Measurements from ENCODE around the gene BRIX1. TPM values are rescaled to one million over a fixed set of nuclear protein-coding genes. Genes with fewer than 3 reads are reported as not detected.

Gene BRIX1, protein sequence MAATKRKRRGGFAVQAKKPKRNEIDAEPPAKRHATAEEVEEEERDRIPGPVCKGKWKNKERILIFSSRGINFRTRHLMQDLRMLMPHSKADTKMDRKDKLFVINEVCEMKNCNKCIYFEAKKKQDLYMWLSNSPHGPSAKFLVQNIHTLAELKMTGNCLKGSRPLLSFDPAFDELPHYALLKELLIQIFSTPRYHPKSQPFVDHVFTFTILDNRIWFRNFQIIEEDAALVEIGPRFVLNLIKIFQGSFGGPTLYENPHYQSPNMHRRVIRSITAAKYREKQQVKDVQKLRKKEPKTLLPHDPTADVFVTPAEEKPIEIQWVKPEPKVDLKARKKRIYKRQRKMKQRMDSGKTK
- 10 to 100 TPM in 3 of 4 donors, 1 to 10 TPM in 1; 9.4 to 28.7 (median 18.1) TPM for polyA plus RNA-seq
- long read RNA-seq, donor 1, transcript BRIX1-201 (10 exons, 1,926 nt) = major isoform, 30 of 66 reads
- long read RNA-seq, donor 1, partial matches to known transcripts = 18 of 66 reads
- long read RNA-seq, donor 1, other reads (novel, unspliced or antisense) = 17 of 66 reads
- long read RNA-seq, donor 2, transcript BRIX1-201 (10 exons, 1,926 nt) = major isoform, 8 of 8 reads
- long read RNA-seq, donor 2, partial matches to known transcripts = 0 of 8 reads
- long read RNA-seq, donor 2, other reads (novel, unspliced or antisense) = 0 of 8 reads
- long read RNA-seq, donor 3, transcript BRIX1-204 (6 exons, 1,161 nt) = minor isoform, 5 of 12 reads
- long read RNA-seq, donor 3, transcript BRIX1-201 (10 exons, 1,926 nt) = major isoform, 6 of 12 reads
- long read RNA-seq, donor 3, partial matches to known transcripts = 0 of 12 reads
- long read RNA-seq, donor 3, other reads (novel, unspliced or antisense) = 0 of 12 reads
- long read RNA-seq, donor 4 = 0 reads
- long read RNA-seq, donor 5, transcript BRIX1-201 (10 exons, 1,926 nt) = major isoform, 5 of 6 reads
- long read RNA-seq, donor 5, partial matches to known transcripts = 0 of 6 reads
- long read RNA-seq, donor 5, other reads (novel, unspliced or antisense) = 0 of 6 reads
- long read RNA-seq, donor 6, partial matches to known transcripts = 0 of 4 reads
- long read RNA-seq, donor 6, other reads (novel, unspliced or antisense) = 0 of 4 reads
- long read RNA-seq, donor 7, transcript BRIX1-201 (10 exons, 1,926 nt) = major isoform, 9 of 15 reads
- long read RNA-seq, donor 7, partial matches to known transcripts = 6 of 15 reads
- long read RNA-seq, donor 7, other reads (novel, unspliced or antisense) = 0 of 15 reads
- long read RNA-seq, donor 8, partial matches to known transcripts = 0 of 3 reads
- long read RNA-seq, donor 8, other reads (novel, unspliced or antisense) = 0 of 3 reads
- long read RNA-seq, donor 9, partial matches to known transcripts = 0 of 2 reads
- long read RNA-seq, donor 9, other reads (novel, unspliced or antisense) = 0 of 2 reads
- long read RNA-seq, donor 10, transcript BRIX1-201 (10 exons, 1,926 nt) = major isoform, 12 of 13 reads
- long read RNA-seq, donor 10, partial matches to known transcripts = 0 of 13 reads
- long read RNA-seq, donor 10, other reads (novel, unspliced or antisense) = 0 of 13 reads

DNA sequence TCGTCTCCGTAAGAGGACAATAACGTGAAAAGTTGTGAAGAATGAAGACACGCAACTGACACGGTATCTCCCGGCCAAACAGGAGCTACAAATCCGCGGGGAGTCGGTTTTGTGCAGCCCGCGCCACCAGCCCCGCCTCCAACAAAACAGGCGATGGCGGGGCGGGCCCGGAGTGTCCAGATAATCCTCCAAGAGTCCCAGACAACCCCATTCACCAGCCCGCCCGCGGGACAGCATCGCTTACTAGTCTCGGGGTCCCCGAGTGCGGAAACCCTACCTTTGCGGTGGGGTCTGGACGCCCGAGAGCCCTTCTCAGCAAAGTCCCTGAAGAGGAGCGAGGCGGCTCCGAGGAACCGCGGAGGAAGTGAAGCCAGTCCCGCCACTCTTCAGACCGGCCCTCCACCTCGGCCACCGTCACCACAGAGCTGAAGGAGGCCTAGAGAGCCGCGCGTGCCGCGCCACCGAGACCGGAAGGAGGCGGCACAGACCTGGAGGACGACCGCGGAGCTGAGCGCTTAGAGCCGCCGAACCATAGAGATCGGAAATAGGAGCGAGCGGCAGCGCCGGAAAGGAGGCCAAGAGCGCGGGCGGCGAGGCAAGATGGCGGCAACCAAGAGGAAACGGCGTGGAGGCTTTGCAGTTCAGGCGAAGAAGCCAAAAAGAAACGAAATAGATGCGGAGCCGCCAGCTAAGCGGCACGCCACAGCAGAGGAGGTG, at the start of gene BRIX1, which contains the start of gene RAD1:
BRIX1 (plus strand) TSS at position 573 of the 717 bp plus-strand sequence; CDS start at position 601, 28 bp downstream.
RAD1 (minus strand) TSS at position 366 of the 717 bp plus-strand sequence. CDS start 612 bp downstream, outside the sequence.
- H3K27me3 ChIP-seq (ENCODE audit: control insufficient read depth in 3 of 3, insufficient read depth in 3 of 3, low read length in 3 of 3) = no peaks in the 10 kb centered on the region
- peaks cover 0 to 12% (median 7%) of the 10 kb centered on the region in 3 donors for H3K4me1 ChIP-seq (ENCODE audit: control insufficient read depth in 3 of 3, insufficient read depth in 2 of 3, low read depth in 1 of 3, low read length in 2 of 3)
- DNase-seq (peak; percentile 96 to 98), FAIRE-seq (no peak)
- no peaks in the 10 kb centered on the region for H3K9me3 ChIP-seq (ENCODE audit: control insufficient read depth in 2 of 2, insufficient read depth in 1 of 2, low read depth in 1 of 2, low read length in 1 of 2)
- H3K4me3 ChIP-seq (ENCODE audit: low read depth in 1 of 3, low read length in 3 of 3) = peak within 1 kb of the TSS; percentile 75 to 89 (median 84)
- peaks cover 2 to 10% (median 2%) of the 10 kb centered on the region in 3 donors for H3K36me3 ChIP-seq (ENCODE audit: control insufficient read depth in 3 of 3, insufficient read depth in 2 of 3, low read depth in 1 of 3, low read length in 3 of 3)
- WGBS, 3 donors = 0 to 1% (median 0%) methylated on average over 63 to 67 of the region's 67 CpGs
- peak within 1 kb of the TSS; percentile 87 to 93 (median 91) for H3K27ac ChIP-seq (ENCODE audit: low read depth in 1 of 3, low read length in 2 of 3)

DNA sequence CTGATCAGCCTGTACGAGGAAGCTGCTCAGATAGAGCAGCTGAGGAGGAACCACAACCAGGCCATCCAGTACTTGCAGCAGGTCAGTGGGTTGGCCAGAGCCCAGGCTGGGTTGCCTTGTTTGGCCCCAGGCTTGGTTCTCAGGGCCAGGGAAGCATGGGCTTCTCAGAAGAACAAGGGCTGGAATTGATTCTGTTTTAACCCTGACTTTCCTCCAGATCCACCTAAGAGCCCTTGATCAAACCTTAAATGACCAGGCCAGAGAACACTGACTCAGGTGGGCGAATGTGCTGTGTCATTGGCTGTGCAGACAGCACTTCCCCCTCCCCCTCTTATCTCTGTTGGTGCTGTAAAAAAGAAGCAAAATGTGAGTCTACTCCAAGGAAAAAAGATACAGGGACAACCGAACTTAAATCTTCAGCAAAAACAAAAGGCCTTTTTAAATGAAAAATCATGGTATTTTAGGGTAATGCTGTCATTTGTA, 48.5 kb upstream of the BRIX1 start:
- FAIRE-seq = no peak
- WGBS, 3 donors = 44 to 70% (median 52%) methylated on average over 3 of the region's 3 CpGs

DNA sequence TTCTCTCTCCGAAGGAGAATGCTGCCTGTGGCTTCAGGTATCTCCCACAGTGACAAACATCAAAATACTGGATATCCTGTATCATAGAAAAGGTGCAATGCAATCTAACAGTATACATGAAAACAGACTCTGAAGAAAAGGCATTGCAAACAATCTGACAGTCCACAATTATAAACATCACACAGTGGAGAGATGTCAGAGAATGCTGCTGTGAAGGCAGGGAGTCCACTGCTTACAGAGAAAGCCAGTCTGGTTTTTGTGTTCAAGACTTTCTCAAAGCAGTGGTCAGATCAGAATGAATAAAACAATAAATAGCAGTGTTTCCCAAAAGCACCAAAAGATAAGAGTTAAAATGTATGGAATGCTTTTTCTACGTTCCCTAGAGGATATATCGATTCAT, 47.9 kb upstream of the BRIX1 start:
- no peaks in the 10 kb centered on the region for H3K27me3 ChIP-seq (ENCODE audit: control insufficient read depth in 3 of 3, insufficient read depth in 3 of 3, low read length in 3 of 3)
- peaks cover 0 to 7% (median 2%) of the 10 kb centered on the region in 3 donors for H3K4me1 ChIP-seq (ENCODE audit: control insufficient read depth in 3 of 3, insufficient read depth in 2 of 3, low read depth in 1 of 3, low read length in 2 of 3)
- peak overlapping the region in 1 of 3 donors; percentile 16 for H3K27ac ChIP-seq (ENCODE audit: low read depth in 1 of 3, low read length in 2 of 3)
- no peak overlapping the region for H3K4me3 ChIP-seq (ENCODE audit: low read depth in 1 of 3, low read length in 3 of 3)
- FAIRE-seq (no peak), DNase-seq (peak in 1 of 2 donors; percentile 7)
- no peaks in the 10 kb centered on the region for H3K9me3 ChIP-seq (ENCODE audit: control insufficient read depth in 2 of 2, insufficient read depth in 1 of 2, low read depth in 1 of 2, low read length in 1 of 2)
- 66 to 78% (median 74%) methylated on average over 3 of the region's 3 CpGs for WGBS, 3 donors
- no peaks in the 10 kb centered on the region for H3K36me3 ChIP-seq (ENCODE audit: control insufficient read depth in 3 of 3, insufficient read depth in 2 of 3, low read depth in 1 of 3, low read length in 3 of 3)

More for the DNA sequence above, 48.5 kb upstream of the BRIX1 start:
- DNase-seq = peak in 1 of 2 donors; percentile 31
- peaks cover 0 to 7% (median 2%) of the 10 kb centered on the region in 3 donors for H3K4me1 ChIP-seq (ENCODE audit: control insufficient read depth in 3 of 3, insufficient read depth in 2 of 3, low read depth in 1 of 3, low read length in 2 of 3)
- H3K27me3 ChIP-seq (ENCODE audit: control insufficient read depth in 3 of 3, insufficient read depth in 3 of 3, low read length in 3 of 3) = no peaks in the 10 kb centered on the region
- H3K4me3 ChIP-seq (ENCODE audit: low read depth in 1 of 3, low read length in 3 of 3) = no peak overlapping the region
- H3K36me3 ChIP-seq (ENCODE audit: control insufficient read depth in 3 of 3, insufficient read depth in 2 of 3, low read depth in 1 of 3, low read length in 3 of 3) = no peaks in the 10 kb centered on the region
- H3K27ac ChIP-seq (ENCODE audit: low read depth in 1 of 3, low read length in 2 of 3) = no peak overlapping the region
- no peaks in the 10 kb centered on the region for H3K9me3 ChIP-seq (ENCODE audit: control insufficient read depth in 2 of 2, insufficient read depth in 1 of 2, low read depth in 1 of 2, low read length in 1 of 2)

DNA sequence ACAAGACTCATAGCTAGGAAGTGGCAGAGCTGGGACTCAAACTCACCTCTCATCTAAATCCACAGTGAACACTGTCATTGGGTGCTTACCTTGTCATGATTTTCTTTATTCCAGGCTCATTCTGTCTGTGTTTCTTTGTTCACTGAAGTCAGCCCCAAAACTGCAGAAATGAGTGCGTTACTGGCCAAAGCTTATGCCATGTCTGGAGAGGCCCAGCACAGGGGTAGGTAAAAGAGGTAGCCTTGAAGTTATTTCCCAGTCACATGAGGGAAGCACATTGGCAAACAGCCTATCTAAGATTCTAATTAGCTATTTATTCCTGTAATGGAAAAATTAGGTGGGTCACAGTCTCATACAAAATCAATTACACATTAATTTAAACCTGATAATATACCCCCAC, 46.7 kb upstream of the BRIX1 start:
- DNase-seq = peak in 1 of 2 donors; percentile 44
- WGBS, 3 donors = 57 to 72% (median 71%) methylated on average over 1 of the region's 1 CpG

DNA sequence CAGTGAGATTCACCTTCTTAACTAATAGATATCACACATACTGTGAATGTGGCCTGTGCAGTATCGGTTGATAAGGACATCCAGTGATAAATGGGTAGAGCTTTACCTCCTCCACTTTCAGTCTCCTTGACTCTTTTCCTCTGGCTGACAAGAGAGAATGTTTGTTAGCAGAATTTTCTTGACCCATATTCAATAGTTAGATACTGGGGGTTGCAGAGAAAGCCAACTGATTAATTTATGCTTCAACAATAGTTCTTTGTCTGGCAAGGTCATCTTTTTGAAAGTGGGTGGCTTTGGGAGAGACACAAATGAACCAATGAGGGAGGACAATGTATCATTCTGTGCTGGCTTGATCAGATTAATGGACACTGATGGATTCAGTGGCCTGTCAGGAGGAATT, 46.3 kb upstream of the BRIX1 start:
- no peaks in the 10 kb centered on the region for H3K9me3 ChIP-seq (ENCODE audit: control insufficient read depth in 2 of 2, insufficient read depth in 1 of 2, low read depth in 1 of 2, low read length in 1 of 2)
- H3K4me1 ChIP-seq (ENCODE audit: control insufficient read depth in 3 of 3, insufficient read depth in 2 of 3, low read depth in 1 of 3, low read length in 2 of 3) = peaks cover 0 to 7% (median 2%) of the 10 kb centered on the region in 3 donors
- no peaks in the 10 kb centered on the region for H3K27me3 ChIP-seq (ENCODE audit: control insufficient read depth in 3 of 3, insufficient read depth in 3 of 3, low read length in 3 of 3)
- H3K36me3 ChIP-seq (ENCODE audit: control insufficient read depth in 3 of 3, insufficient read depth in 2 of 3, low read depth in 1 of 3, low read length in 3 of 3) = no peaks in the 10 kb centered on the region
- DNase-seq (no peak), FAIRE-seq (no peak)
- no peak overlapping the region for H3K4me3 ChIP-seq (ENCODE audit: low read depth in 1 of 3, low read length in 3 of 3)
- H3K27ac ChIP-seq (ENCODE audit: low read depth in 1 of 3, low read length in 2 of 3) = no peak overlapping the region
- 29 to 55% (median 46%) methylated on average over 1 of the region's 1 CpG for WGBS, 3 donors

More for the DNA sequence above, 46.7 kb upstream of the BRIX1 start:
- H3K27me3 ChIP-seq (ENCODE audit: control insufficient read depth in 3 of 3, insufficient read depth in 3 of 3, low read length in 3 of 3) = no peaks in the 10 kb centered on the region
- H3K27ac ChIP-seq (ENCODE audit: low read depth in 1 of 3, low read length in 2 of 3) = peak overlapping the region in 1 of 3 donors; percentile 11
- peaks cover 0 to 7% (median 2%) of the 10 kb centered on the region in 3 donors for H3K4me1 ChIP-seq (ENCODE audit: control insufficient read depth in 3 of 3, insufficient read depth in 2 of 3, low read depth in 1 of 3, low read length in 2 of 3)
- H3K9me3 ChIP-seq (ENCODE audit: control insufficient read depth in 2 of 2, insufficient read depth in 1 of 2, low read depth in 1 of 2, low read length in 1 of 2) = no peaks in the 10 kb centered on the region
- no peak for FAIRE-seq
- no peak overlapping the region for H3K4me3 ChIP-seq (ENCODE audit: low read depth in 1 of 3, low read length in 3 of 3)
- H3K36me3 ChIP-seq (ENCODE audit: control insufficient read depth in 3 of 3, insufficient read depth in 2 of 3, low read depth in 1 of 3, low read length in 3 of 3) = no peaks in the 10 kb centered on the region

DNA sequence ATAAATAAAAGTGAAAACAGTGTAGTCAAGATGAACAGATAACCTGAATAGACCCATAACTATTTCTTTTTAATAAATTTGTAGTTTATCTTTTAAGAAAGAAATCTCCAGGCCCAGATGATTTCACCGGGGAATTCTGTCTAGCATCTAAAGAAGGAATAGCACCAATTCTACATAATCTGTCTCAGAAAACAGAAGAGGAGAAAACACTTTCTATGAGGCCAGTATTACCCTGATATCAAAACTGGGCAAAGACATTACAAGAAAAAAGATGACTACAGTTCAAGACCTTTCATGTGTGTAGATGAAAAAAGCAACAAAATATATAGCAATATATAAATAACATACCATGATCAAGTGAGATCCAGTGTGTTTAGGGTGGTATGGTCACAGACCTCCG, 45.1 kb upstream of the BRIX1 start:
- Histone ChIP-seq H3K36me3 (ENCODE audit: control insufficient read depth in 3 of 3, insufficient read depth in 2 of 3, low read depth in 1 of 3, low read length in 3 of 3) (no peaks in the 10 kb centered on the region), H3K9me3 (ENCODE audit: control insufficient read depth in 2 of 2, insufficient read depth in 1 of 2, low read depth in 1 of 2, low read length in 1 of 2) (no peaks in the 10 kb centered on the region), H3K27me3 (ENCODE audit: control insufficient read depth in 3 of 3, insufficient read depth in 3 of 3, low read length in 3 of 3) (no peaks in the 10 kb centered on the region), H3K4me3 (ENCODE audit: low read depth in 1 of 3, low read length in 3 of 3) (no peak overlapping the region), H3K4me1 (ENCODE audit: control insufficient read depth in 3 of 3, insufficient read depth in 2 of 3, low read depth in 1 of 3, low read length in 2 of 3) (peaks cover 0 to 7% (median 2%) of the 10 kb centered on the region in 3 donors), H3K27ac (ENCODE audit: low read depth in 1 of 3, low read length in 2 of 3) (no peak overlapping the region)
- WGBS, 3 donors = 87 to 97% (median 95%) methylated on average over 2 of the region's 2 CpGs
- DNase-seq (no peak), FAIRE-seq (no peak)

DNA sequence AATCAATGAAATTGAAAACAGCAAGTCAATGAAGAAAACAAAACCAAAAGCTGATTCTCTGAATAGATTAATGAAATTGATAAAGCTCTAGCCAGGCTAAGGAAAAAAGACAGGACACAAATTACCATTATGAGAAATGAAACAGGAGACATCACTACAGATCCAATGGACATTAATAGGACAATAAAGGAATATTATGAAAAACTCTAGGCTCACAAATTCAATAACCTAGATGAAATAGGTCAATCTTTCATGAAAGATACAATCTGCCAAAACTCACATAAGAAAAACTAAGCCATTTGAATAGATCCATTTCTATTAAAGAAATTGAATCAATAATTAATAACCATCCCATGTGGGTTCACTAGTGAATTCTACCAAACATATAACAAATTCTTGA, 39.2 kb upstream of the BRIX1 start:
- Histone ChIP-seq H3K27ac (ENCODE audit: low read depth in 1 of 3, low read length in 2 of 3) (no peak overlapping the region), H3K27me3 (ENCODE audit: control insufficient read depth in 3 of 3, insufficient read depth in 3 of 3, low read length in 3 of 3) (no peaks in the 10 kb centered on the region), H3K9me3 (ENCODE audit: control insufficient read depth in 2 of 2, insufficient read depth in 1 of 2, low read depth in 1 of 2, low read length in 1 of 2) (no peaks in the 10 kb centered on the region), H3K36me3 (ENCODE audit: control insufficient read depth in 3 of 3, insufficient read depth in 2 of 3, low read depth in 1 of 3, low read length in 3 of 3) (no peaks in the 10 kb centered on the region), H3K4me3 (ENCODE audit: low read depth in 1 of 3, low read length in 3 of 3) (no peak overlapping the region), H3K4me1 (ENCODE audit: control insufficient read depth in 3 of 3, insufficient read depth in 2 of 3, low read depth in 1 of 3, low read length in 2 of 3) (no peaks in the 10 kb centered on the region)
- DNase-seq (no peak), FAIRE-seq (no peak)
